ENCODE measurements around the gene TXNL1.

TXNL1 gene

DNA sequence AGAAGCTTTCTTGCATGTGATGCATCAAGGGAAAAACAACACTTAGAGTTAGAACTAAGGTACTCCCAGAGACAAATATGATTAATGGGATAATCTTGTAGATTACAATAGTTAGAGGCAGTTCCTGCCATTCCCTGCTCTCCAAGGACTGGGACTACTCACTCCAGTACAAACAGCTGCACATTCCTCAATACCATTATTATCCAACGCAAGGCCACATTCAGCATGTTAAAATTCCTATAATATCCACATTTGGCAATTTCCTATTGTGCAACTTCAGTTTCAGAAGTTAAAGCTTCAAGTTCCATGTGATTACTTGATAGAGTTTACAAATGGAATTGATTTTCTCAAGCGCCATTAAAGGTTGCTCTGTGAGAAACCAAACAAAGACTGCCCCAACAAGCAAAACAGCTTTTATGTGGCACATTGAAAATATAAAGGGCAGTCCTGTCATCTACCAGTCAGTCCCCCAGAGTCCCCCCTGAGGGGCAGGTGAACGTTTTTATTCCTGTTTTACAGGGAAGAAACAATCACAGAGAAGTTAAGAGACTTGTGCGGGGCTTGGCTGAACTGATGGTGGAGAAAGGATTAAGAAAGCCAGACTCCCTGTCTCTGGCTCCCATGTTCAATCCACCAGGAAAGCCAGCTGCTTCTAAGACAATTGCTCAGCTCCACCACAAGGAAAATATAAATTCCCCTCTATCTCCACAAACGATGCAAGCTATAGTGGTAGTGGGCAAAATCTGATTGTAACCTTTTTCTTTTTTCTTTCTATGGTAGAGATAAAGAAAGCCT lies 72.6 kb downstream of the TXNL1 start:
- no peak for DNase-seq

DNA sequence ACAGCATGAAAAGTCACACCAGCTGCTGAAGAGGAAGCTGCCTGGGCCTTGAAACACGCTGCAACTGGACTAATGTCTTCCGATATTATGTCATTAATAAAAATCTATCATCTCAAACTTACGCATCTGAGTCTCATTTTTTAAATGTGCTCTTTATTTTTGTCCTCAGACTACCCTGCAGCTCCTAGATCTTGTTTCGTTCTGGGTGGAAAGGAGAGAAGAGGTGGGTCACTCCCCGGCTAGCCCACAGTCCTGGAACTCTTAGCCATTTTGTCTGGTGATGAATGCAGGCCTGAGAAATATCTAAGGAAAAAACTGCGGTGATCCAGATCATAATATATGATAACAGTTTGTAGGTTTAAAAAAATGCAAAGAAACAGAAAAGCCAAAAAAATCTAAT lies 73.3 kb downstream of the TXNL1 start:
- DNase-seq = no peak

DNA sequence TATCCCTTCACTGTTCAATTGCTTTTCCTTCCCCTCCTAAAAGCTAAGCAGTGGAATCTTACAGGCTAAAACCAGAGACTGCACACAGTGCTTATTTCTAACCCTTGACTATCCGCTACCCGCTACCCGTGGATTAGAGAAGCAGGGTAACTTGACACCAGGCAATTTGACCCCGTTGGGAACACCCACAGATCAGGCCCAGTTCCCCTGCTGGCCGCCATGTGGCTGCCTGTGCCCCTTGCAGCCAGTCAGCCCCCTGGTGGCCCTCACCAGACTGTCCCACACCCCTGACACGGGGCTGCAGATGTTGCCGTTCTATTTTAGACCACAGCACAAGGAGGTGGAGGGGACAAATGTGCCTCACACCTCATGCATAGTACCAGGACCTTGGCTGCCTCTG lies 74.8 kb downstream of the TXNL1 start:
- no peak for DNase-seq

DNA sequence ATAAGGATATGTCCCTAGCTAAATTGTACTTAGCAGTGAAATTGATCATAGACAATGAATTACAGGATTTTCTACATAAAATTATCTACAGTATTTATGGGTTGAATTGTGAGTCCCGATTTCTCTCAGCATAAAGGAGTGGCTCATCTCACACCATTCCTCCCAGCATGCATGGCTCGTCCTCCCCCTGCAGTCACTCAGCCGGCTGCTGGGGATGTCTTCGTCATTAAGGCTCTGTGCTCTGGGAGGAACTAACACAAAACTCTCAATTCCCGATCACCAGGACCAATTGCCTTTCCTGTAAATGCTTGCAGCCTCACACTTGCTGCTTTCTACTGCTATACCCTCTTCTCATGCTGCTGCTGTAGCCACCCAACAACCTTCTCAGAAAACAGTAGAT lies 75.9 kb downstream of the TXNL1 start:
- DNase-seq = no peak

DNA sequence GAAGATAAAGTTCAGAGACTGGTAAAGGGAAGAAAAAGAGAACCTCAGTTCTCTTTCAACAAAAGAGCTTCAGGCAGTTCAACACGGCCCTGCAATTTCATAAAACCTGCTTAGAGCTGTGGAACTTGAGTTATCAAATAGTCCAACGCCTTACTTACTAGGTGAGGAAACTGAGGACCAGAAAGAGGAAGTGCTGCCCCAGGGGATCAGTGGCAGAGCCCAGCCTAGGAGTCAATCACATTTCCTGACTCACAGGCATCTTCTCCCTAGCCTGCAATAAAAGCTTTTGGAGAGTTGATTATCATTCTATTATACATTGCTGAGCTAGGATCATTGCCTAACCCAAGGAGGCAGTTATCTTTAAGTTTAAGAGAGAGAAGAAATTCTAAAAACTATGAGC lies 77.4 kb downstream of the TXNL1 start:
- DNase-seq = no peak

DNA sequence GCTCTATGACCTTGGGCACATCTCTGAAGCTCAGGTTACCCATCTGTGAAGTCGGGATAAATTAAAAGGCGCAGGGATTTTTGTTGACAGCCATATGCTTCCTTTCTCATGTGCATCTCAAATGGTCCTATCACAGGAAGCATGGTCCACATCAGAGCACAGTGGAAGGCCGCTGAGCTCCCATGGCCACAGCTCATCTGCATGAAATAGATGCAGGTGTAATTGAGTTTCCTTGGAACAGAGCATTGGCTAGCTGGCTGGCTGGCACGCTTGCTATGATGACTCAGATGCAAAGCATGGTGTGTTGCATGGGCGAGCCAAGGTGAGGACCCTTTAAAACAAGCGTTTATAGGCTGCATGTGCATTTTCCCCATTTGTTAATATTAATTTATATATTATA lies 79.3 kb downstream of the TXNL1 start:
- no peak for DNase-seq

DNA sequence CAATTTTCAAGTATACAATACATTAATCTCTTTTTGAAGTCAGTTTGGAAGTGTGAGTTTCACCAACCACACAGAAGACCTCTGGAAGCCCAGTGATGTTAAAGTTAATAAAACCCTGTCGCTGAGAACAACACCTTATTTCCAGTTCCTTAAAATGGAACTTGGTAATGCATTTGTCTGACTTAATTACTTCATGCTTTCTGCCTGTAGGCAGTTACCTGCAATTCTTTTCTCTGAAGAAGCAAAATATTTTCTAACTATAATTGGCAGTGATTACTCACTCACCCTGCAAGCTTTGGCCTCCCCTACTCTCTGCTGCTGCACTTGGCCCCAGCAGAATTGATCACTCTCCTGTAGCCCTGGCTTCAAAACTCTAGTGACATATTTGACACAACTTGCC lies 81.5 kb downstream of the TXNL1 start:
- DNase-seq = no peak

DNA sequence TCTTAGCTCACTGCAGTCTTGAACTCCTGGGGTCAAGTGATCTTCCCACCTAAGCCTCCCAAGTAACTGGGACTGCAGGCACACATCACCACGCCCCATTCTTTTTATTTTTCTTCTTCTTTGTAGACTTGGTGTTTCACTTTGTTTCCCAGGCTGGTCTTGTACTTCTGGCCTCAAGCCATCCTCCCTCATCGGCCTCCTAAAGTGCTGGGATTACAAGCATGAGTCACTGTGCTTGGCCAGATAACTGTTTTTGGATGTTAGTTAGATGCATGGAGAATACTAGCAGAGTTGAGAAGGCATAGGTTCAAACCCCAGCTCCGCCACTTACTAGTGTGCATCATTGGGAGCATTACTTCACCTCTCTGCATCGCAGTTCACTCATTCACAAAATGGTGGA lies 88.3 kb downstream of the TXNL1 start:
- DNase-seq = no peak

All from NCI-H345 (cell line).